Hematopoietic multipotent progenitor cell treated with erythropoietin and hydrocortisone succinate and interleukin-3 and kit ligand, for 6 days (in vitro differentiated cells): ENCODE measurements around the gene CCDC38.
A peak's percentile ranks its signal among the peaks of the same experiment; 100 is the strongest.
"Not testable (repeated sequence)": the region's sequence is repeated elsewhere in the genome, so short reads cannot be mapped to it uniquely, and the experiment has no call there.

ENCODE experiments used
- DNase-seq: peaks from one replicate; pipeline ENCODE4 v3.0.0-alpha.2; 2015

The CCDC38 gene

GRCh38 chr12:95942524-95943329, at the start of gene CCDC38:
Gene CCDC38, minus strand, starts transcription at chr12:95942614. Its CDS starts 6,105 bp downstream, at chr12:95936509.
- peak; percentile 95 for DNase-seq

DNA sequence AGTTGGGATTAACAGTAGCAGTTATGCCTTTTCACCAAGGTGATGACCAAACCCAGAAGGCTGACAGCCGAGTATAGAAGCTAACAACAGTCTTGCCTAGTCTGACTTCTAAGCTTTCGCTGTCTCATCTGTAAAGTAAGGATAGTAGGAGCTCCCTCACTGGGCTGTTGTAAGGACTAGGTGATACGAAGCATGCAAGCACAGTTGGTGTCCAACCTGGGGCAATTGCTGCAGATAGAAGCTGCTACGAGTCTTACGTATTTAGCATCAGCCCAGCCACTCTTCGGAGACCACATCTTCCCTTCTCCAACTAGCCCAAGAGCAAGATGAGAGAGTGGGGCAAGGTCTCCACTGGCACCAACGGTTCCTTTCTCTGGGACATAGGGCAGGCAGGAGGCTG, 47.7 kb upstream of the CCDC38 start:
- DNase-seq, result no peak

DNA sequence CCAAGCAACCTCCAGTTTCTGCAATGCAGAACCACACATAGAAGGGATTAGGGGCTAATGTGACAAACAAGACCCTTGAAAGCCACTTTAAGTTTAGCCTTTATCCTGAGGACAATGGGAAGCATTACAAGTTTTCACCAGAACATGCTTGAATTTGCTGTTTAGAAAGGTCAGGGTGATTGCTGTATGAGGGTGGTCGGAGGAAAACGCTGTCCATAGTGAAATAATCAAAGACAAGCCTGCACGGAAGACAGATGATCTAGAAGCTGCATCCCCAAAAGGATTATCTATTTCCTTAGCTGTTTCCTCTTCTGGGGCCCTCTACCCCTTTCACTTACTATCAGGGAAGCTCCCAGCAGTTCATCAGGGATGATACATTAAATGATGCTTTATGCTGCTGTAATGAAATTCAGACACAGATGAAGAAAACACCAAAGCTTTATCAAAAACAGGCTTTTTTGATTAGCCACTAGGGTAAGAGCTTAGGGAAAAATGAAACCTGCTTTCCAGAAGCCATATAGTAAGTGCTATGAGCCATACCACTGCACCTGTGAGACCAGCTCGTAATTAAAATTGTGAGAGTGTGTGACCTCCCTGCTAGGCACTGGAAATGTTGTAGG, 47.2 kb upstream of the CCDC38 start:
- DNase-seq, result no peak

DNA sequence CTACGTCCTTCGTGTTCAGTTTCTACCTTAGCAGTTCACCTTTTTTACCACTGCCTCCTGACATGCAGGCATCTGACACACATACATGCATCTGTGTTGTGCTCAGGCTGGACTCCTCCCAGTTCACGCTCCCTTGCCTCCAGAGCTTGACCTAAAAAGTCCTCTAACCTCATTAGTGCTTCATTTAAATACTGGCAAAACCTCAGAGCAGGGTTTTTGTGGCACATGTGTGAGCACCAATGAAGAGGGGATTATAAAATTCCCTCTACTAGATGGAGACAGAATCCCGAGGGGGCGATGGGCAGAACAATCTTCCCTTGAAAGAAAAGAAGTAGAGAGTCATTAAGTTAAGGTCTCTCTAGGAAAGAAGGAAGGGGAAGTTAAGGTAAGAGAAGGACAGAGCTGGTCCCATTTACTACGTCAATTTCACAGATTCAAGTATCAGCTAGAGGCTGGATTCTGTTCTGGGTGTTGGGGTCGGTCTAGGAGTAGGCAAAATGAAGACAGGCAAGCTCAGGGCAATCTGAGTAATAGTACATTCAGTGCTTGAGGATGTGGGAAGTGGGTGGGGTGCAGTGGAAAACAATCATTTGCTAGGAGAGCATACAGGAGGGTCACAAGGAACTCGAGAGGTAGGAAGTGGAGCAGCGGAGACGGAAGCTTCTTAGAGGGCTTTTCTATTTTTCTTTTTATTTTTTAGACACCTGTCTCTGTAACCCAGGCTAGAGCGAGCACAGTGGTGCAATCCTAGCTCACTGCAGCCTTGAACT, 46.3 kb upstream of the CCDC38 start:
- no peak for DNase-seq

- DNase-seq, result no peak
Measured at GRCh38 chr12:95986635-95987570, 44.5 kb upstream of the CCDC38 start.

DNA sequence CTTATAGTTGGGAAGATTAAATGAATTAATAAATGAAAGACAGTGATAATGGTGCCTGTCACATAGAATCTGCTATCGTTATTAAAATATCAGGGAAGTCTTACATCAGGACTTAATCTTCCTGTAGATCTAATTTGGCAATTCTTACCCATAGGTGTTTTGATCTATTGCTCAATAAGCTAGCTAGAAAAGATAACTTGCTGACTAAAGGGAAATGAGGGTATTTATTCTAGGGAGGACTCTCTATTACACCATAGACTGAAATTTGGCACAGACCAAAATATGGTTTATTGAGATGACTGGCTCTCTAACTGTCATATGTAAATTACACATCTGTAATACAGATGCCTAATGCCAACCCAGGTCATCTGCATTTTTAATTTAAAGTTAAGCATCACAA, 42.3 kb upstream of the CCDC38 start:
- DNase-seq, result no peak

DNA sequence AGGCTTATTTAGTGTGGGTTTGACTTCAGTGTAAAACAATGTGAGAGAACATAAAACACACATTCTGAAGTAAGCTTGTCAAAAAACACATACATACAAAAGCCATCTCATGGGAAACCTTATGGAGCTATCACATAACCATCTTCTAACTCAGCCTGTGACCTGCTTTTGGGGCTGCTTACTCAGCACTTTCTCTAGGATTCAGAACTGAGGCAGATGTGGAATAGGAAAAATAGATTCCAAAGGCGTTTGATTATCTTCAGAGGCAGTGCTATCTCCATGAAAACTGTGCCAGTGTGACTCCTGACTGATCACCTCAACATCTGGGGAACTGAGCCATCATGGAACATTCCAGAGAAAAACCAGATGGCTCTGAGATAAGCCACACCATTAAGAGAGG, 40.2 kb upstream of the CCDC38 start:
- no peak for DNase-seq

DNA sequence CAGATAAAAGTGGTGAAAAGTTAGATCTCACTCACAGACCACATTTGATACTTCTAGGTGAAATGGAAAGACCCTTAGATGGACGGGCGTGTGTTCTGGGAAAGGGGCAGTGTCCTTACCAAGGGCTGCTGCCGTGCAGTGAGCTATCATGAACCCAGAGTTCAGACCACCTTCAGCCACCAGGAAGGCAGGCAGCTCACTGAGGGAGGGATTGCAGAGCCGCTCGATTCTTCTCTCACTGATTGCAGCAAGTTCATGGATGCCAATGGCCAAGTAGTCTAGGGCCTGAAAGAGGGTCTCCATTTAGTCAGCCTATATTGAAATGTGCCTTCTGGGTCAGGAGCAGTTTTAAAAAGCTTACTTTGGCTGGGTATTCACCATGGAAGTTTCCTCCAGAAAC, 38.0 kb upstream of the CCDC38 start:
- DNase-seq, result no peak

DNA sequence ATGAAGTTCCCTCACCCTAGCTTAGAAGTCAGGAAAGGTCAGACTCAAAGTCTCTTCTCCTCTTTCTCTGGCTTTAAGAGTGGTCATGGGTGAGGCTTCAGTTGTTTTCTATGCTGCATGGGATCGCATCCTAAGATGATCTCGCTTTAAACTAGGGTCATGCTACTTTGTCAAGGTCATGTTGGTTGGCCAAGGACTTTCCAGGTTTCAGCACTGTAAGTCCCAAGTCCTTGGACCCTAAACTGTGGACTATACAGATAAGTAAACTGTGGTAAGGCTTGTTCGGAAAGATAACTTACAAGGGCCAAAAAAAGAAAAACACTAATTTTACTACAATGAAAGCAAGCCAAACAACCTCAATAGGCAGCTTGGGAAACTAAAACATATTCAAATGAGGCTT, 36.4 kb upstream of the CCDC38 start:
- peak; percentile 26 for DNase-seq

DNA sequence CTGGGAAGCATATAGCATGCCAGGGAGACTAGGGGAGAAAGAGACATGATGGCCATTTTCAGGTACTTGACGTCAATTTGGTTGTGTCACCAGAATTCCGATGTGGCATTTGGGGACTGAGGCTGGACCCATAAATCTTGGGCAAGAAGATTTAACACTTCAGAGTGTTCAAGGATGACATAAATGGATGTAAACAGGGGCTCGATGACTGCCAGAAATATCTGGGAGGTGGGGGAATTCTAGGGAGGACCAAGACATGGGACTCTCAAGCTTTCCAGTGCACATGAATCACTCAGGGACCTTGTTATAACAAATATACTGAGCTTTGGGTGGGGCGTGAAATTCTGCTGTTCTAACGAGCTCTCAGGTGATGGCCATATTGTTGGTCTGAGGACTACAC, 35.9 kb upstream of the CCDC38 start:
- DNase-seq, result no peak

DNA sequence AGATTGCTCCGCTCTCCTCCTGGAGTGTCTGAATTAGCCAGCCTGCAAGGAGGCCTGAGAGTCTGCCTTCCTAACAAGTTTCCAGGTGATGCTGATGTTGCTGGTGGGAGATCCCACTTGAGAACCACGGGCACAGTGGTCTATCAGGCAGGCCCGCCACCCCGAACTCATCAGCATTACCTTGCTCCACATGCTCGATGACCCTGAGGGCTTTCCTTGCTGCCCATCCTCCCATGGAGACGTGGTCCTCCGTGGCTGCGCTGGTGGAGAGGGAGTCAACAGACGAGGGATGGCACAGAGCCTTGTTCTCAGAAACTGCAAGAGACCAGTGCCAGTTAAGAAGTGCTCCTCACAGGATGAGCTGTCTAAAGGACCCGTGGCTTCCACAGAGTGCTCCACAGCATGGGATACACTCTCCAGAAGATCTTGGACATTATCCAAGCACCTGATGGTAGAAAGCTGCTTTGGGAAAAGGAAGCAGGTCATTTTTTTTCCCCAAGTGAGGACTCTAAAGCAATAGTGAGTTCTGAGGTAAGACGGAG, 35.4 kb upstream of the CCDC38 start:
- no peak for DNase-seq

- no peak for DNase-seq
Measured at GRCh38 chr12:95976416-95976832, 34.0 kb upstream of the CCDC38 start.

DNA sequence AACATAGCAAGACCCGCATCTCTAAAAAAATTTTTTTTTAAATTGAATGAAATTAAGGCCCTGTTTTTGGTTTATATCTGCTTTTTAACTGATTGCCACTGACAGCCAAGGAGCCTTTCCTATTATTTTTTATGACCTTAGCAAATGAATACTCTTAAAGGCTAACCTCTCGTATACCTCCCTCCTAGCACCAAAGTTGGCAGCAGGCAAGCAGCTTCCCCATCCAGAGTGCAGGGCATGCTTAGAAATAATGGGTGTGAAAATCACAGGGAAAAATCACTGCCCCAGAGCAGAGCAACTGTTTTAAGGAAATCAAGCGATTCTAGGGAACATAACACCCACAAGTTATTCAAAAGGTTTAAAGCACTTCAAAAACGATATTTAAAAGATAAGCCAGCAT, 33.1 kb upstream of the CCDC38 start:
- DNase-seq, result no peak

GRCh38 chr12:95974358-95974757, 31.9 kb upstream of the CCDC38 start:
- no peak for DNase-seq

DNA sequence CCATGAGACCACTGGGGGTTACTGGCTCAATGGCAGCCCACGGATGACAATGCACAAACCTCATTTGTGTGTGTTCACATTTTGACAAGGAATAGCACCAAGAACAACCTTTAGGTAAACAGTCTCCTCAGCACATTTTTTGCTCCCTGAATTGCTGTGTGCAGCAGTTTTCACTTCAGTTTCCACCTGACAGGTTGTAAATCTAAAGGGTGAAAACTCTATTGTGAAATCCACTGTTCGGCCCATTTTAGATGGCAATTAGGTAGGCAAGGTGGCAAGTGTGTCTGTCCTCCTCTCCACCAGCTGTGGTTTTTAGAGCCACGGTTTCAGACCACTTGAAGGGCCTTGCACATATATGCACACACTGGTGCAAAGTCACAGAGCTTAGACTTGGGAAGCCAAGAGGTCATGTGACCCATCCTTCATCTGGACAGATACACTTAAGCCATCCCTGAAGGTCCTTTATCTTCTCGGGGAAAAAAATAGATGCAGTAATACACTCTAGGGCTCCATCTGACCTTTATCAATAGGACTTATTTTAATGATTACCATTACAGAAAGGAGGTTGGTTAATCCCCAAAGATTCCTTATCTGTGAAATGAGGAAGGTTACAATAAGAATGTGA, 30.5 kb upstream of the CCDC38 start:
- no peak for DNase-seq

GRCh38 chr12:95970905-95971304, 28.5 kb upstream of the CCDC38 start:
- no peak for DNase-seq

DNA sequence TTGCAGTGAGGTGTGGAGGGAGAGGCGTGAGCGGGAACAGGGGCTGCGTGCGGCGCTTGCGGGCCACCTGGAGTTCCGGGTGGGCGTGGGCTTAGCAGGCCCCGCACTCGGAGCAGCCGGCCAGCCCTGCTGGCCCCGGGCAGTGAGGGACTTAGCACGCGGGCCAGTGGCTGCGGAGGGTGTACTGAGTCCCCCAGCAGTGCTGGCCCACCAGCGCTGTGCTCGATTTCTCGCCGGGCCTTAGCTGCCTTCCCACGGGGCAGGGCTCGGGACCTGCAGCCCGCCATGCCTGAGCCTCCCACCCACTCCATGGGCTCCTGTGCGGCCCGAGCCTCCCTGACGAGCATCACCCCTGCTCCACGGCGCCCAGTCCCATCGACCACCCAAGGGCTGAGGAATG, 26.7 kb upstream of the CCDC38 start:
- not testable (repeated sequence) for DNase-seq

GRCh38 chr12:95967301-95967700, 24.9 kb upstream of the CCDC38 start:
- no peak for DNase-seq

DNA sequence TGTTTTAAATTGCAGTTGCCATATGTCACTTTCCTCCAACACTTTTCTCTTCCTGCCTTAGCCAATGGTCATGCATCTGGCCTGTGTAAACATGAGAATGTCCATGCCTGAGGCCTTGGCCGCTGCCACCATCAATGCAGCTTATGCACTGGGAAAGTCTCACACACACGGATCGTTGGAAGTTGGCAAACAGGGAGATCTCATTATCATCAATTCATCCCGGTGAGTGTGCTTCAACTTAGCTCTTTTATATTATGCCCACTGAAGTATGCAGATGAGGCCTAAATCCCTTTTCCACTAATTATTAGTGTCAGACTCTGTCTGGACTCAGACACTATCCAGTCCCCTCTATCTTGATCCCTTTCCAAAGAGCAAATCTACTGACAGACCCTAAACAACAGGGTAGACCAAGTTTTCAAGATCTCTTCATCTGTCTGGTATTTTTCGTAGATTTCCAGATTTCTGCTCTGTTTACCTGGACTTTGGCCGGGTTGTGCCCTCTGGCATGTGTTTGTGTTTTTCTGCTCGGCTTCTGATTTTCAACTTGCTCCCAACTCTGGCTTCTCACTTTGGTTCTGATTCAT, 24.0 kb upstream of the CCDC38 start:
- DNase-seq, result no peak

DNA sequence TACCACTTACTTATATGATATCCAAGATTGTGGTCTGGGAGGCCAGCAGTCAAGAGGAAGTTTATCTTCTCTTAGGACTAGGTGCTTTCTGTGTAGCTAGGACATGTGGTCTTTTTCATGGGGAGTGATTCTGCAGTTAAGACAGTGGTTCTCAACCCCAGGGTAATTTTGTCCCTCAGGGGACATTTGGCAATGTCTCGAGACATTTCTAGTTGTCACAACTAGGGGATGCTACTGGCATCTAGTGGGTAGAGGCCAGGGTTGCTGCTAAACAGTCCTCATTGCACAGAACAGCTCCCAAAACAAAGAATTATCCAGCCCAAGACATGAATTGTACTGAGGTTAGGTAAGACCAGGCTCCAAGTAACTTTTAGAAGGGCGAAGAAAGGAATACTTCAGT, 20.7 kb upstream of the CCDC38 start:
- DNase-seq, result peak; percentile 55

DNA sequence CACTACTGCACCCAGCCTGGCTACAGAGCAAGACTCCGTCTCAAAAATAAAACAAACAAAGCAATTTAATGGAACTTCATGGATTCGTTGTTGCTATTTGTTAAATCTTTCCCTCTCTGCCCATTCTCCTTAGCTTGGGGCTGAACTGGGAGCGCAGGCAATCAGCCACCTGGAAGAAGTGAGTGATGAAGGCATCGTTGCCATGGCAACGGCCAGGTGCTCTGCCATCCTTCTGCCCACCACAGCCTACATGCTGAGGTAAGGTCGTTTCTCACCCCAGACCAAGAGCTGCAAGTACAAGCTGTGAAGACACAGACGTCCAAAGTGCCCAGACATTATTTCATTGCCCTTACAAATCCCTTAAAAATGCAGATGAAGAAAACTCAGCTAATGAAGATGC, 19.8 kb upstream of the CCDC38 start:
- DNase-seq, result no peak

- DNase-seq, result no peak
Measured at GRCh38 chr12:95960241-95960640, 17.8 kb upstream of the CCDC38 start.
